ENCODE measurements around the gene TH.

Gene TH

DNA sequence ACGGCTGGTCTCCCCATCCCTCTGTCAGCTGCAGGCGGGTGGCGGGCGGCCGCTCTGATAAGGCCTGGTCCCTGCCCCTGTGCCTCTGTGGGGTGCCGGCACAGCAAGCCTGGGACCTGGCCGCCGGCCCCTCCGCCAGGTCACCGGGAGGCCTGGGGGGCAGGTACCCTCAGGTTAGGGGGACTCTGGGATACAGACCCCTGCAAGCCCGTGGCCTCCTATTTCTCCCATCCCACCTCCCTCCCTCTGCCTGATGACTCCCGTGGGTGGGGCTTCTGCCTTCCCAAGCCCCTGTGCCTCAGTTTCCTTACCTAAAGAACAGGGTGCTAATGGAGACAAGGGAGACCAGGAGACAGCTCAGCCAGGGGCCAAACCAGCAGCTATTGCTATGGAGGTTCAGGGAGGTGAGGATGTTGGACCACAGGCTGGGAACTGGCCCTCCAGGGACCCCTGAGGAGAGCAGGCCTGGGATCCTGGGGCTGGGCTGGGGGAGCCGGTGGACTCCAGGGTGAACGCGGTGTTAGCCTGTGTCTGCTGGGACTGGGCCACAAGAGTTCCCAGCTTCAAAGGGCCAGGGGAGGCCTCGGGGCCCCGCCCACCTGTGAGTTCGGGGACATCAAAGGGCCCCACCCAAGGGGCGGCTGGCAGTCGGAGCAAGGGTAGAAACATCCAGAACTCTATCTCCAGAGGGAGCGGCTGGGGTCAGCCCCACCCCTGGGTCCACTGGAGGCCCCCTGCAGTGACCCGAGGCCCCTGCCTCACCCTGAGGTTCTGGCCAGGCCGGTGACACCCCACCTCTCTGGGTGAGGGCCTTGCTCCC lies 32.0 kb upstream of the TH start:
- peaks cover 34% of the 10 kb centered on the region for H3K27me3 Mint-ChIP-seq

DNA sequence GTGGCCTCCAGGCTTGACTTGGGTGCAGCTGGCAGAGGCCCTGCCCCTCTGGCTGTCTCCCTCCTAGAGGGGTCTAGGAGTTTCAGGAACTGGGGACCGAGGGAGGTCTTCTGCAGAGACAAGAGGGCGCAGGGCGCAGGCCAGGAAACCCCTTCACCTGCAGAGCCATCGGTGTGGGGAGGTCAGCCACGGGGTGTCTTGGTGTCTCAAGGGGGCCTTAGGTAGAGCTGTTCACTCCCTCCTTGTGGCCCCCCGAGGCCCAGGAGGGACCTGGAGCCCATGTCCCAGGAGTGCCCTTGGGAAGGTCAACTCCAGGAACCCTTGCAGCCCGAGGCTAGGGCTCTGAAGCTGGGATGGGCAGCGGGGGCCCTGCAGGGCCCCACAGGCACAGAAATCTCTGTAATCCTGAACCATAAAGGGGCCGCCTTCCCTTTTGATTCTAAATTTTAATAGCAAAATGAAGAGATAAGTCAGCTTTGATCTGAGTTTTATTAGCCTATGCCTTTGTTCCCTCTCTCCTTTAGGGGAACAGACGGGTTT lies 31.4 kb upstream of the TH start:
- Mint-ChIP-seq H3K27me3 (peaks cover 32% of the 10 kb centered on the region), H3K4me1 (ENCODE audit: low read depth) (no peaks in the 10 kb centered on the region), H3K9me3 (peaks cover 6% of the 10 kb centered on the region), H3K4me3 (no peak overlapping the region), H3K36me3 (ENCODE audit: low read depth) (no peaks in the 10 kb centered on the region), H3K27ac (no peak overlapping the region)
- intact Hi-C loops (cut with micrococcal nuclease) = no loop called here

More for the DNA sequence above, 32.0 kb upstream of the TH start:
- no peaks in the 10 kb centered on the region for H3K4me1 Mint-ChIP-seq (ENCODE audit: low read depth)
- H3K27ac Mint-ChIP-seq = no peak overlapping the region
- peaks cover 6% of the 10 kb centered on the region for H3K9me3 Mint-ChIP-seq
- intact Hi-C loops (cut with micrococcal nuclease) = no loop called here
- H3K36me3 Mint-ChIP-seq (ENCODE audit: low read depth) = no peaks in the 10 kb centered on the region
- H3K4me3 Mint-ChIP-seq = no peak overlapping the region

DNA sequence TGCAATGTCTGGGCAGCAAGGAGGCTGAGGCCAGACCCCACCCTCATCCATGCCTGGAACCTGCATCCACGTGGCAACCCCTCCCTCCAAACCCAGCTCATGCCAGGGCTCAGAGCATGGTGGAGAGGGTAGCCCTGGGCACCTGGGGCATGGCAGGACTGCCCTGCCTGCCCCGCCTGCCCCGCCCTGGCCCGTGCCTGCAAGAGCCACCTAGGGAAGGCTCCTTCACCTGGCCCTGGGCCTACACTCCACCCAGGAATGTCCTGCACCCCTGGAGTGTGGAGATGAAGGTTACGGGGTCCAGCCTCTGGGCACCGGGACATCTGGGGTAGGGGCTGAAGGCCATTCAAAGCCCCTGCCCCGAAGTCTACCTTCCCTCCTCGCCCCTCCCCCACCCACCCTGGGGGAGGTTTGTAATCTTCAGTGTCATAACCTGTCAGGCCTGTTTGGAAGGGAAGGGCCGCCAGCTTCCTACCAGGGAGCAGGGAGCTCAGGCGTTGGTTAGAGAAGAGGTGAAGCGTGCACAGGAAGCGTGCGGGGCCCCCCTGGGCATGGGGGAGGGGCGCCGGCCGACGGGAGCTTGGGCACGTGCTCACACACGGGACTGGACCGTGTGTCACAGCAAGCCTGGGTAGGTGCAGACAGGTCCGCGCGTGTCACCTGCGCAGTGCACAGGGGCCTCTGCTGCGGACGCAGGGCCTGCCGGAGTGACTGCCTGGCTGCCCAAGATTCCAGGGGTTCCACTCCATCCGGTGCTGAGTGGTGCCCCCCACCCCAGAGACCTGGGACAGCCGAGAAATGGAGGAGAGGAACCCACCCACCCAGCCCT lies 30.7 kb upstream of the TH start:
- H3K4me3 Mint-ChIP-seq = no peak overlapping the region
- peaks cover 3% of the 10 kb centered on the region for H3K9me3 Mint-ChIP-seq
- peaks cover 27% of the 10 kb centered on the region for H3K27me3 Mint-ChIP-seq
- peaks cover under 1% of the 10 kb centered on the region for H3K4me1 Mint-ChIP-seq (ENCODE audit: low read depth)
- no peaks in the 10 kb centered on the region for H3K36me3 Mint-ChIP-seq (ENCODE audit: low read depth)
- intact Hi-C loops (cut with micrococcal nuclease) = no loop called here
- no peak overlapping the region for H3K27ac Mint-ChIP-seq

DNA sequence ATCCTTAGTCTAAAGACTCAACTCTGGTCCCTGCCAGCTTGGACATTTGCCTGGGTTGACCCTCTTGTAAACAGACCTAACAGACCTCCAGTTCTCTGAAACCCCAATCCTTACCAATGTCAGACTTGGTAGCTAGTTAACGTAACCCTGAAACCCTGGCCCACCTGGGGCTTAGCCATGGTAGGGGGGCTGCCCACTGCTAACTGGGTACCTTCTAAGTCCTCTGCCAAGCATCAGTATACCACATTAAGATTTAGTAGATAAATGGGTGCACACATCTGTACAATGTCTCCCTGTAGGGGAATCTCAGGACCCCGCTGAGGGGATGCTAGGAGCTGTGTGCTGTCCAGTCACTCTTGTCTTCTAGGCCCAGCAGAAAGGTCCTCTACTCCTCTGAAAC lies 29.9 kb upstream of the TH start:
- no peak overlapping the region for H3K27ac Mint-ChIP-seq
- H3K4me3 Mint-ChIP-seq = no peak overlapping the region
- H3K9me3 Mint-ChIP-seq = no peaks in the 10 kb centered on the region
- H3K27me3 Mint-ChIP-seq = peaks cover 31% of the 10 kb centered on the region
- intact Hi-C loops (cut with micrococcal nuclease) = no loop called here
- peaks cover 6% of the 10 kb centered on the region for H3K4me1 Mint-ChIP-seq (ENCODE audit: low read depth)
- H3K36me3 Mint-ChIP-seq (ENCODE audit: low read depth) = no peaks in the 10 kb centered on the region

DNA sequence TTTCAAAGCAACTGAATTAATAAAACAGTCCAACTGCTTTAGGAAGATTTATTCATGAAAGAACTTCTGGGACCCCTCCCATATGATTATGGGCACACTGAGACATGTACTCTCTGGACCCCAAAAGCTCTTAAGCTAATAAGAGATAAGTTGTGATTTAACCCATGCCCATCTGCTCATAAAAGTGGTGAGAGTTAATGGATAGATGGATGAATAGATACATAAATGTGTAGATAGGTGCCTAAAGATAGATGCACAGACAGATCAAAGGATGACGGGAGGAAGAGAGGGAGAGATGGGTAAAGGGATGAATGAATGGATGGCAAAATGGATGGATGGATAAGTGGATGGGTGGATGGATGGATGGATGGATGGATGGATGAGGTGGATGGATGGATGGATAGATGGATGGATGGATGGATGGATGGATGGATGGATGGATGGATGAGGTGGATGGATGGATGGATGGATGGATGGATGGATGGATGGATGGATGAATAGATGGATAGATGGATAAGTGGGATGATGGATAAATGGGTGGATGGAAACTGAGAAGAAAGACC lies 29.4 kb upstream of the TH start:
- no peaks in the 10 kb centered on the region for H3K9me3 Mint-ChIP-seq
- no peak overlapping the region for H3K4me3 Mint-ChIP-seq
- H3K27me3 Mint-ChIP-seq = peaks cover 33% of the 10 kb centered on the region
- intact Hi-C loops (cut with micrococcal nuclease) = no loop called here
- H3K36me3 Mint-ChIP-seq (ENCODE audit: low read depth) = no peaks in the 10 kb centered on the region
- H3K4me1 Mint-ChIP-seq (ENCODE audit: low read depth) = peaks cover 6% of the 10 kb centered on the region
- H3K27ac Mint-ChIP-seq = no peak overlapping the region

DNA sequence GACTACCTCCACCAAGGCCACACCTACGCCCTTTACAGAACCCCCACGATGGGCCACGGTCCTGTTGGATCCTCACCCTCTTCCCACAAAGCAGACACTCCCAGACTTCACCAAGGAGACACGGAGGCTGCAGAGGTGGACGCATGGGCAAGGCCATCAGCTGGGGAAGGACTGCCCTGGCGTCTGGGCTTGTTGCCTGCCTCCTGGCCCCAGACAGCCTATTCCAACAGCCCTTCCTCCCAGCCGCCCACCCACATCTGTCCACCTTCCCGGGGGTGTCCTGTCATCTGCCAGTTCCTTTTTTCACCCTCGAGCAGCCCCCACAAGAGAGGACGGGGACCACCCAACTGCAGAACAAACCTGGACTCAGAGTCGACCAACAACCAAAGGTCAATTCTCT lies 28.9 kb upstream of the TH start:
- peaks cover 6% of the 10 kb centered on the region for H3K4me1 Mint-ChIP-seq (ENCODE audit: low read depth)
- H3K4me3 Mint-ChIP-seq = no peak overlapping the region
- intact Hi-C loops (cut with micrococcal nuclease) = no loop called here
- peaks cover 37% of the 10 kb centered on the region for H3K27me3 Mint-ChIP-seq
- H3K36me3 Mint-ChIP-seq (ENCODE audit: low read depth) = no peaks in the 10 kb centered on the region
- H3K27ac Mint-ChIP-seq = no peak overlapping the region
- H3K9me3 Mint-ChIP-seq = no peaks in the 10 kb centered on the region

DNA sequence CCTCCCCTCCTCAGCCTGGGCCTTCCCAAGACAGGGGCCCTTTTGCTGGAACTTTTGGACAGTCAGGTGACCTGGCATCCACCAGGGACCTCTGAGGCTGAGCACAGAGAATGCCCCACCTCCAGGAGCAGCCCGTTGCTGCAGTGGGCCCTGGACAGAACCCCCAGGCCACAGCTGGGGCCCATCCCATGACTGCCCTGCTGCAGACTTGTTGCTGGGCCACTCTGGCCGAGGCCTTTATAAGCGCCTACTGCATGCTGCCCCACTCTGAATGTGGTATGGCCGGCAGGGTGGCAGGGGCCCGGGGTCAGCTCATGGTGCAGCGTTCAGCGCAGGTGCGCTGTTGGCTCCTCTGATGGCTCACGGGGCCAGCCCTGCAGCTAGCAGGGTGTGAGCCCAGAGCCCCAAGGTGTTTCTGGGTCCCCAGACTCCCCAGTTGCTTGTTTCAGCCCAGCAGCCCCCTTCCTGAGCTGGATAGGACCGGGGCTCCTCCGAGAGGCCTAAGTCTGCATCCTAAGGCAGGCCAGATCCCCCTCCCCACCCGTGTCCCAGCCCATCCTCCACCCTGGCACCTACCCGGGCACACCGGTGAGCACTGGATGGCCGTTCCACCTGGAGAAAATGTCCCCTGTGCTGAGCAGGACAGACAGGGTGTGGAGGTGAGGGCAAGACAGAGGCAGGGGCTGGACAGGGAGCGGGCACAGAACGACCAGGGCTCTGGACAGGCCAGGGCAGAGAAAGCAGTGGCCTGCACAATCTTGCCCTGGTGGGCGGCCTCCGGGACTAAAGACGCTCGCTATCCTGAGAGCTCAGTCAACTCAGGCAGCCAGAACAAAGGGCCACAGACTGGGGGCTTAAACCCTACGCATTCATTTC lies 28.1 kb upstream of the TH start:
- H3K4me3 Mint-ChIP-seq = no peak overlapping the region
- H3K27me3 Mint-ChIP-seq = peaks cover 34% of the 10 kb centered on the region
- H3K9me3 Mint-ChIP-seq = no peaks in the 10 kb centered on the region
- H3K36me3 Mint-ChIP-seq (ENCODE audit: low read depth) = no peaks in the 10 kb centered on the region
- no peak overlapping the region for H3K27ac Mint-ChIP-seq
- peaks cover 6% of the 10 kb centered on the region for H3K4me1 Mint-ChIP-seq (ENCODE audit: low read depth)
- intact Hi-C loops (cut with micrococcal nuclease) = loop anchor here (10.0 kb wide), 1 partner anchor 325 kb away; no protein-coding TSS in a partner anchor

DNA sequence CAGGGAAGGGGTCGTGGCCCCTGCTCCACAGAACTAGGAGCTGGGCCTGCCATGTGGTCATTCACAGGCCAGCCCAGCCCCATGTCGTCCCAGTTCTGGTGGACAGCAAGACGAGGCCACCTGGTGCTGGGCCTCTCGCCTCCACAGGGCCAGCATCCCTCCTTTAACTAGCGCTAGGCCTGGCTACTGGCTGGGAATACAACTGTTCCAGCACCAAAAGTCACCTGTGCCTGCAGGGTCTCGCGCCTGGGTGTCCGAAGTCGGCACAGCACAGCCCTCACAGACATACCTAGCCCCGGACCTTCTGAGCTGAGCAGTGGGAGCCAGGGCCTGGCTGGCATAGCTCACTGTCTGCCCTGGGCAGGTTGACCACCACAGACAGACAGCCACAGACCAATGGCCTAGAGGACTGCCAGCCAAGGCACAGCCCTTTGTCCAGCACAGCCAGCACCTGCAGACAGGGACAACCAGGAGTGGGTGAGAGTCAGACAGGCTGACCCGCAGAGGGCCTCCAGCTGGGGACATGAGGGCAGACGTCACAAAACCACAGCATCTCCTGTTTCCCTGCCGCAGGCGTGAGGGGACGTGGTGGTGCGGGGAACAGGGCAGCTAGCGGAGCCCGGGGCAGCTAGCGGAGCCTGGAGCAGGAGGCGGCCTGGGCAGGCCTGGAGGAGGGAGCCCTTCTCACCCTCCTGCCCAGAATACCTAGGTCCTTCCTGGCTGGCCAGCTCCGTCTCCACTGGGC lies 27.2 kb upstream of the TH start:
- Mint-ChIP-seq H3K27ac (no peak overlapping the region), H3K36me3 (ENCODE audit: low read depth) (no peaks in the 10 kb centered on the region), H3K4me3 (no peak overlapping the region), H3K27me3 (peaks cover 34% of the 10 kb centered on the region), H3K4me1 (ENCODE audit: low read depth) (peaks cover 6% of the 10 kb centered on the region), H3K9me3 (no peaks in the 10 kb centered on the region)
- intact Hi-C loops (cut with micrococcal nuclease) = loop anchor here (10.0 kb wide), 1 partner anchor 326 kb away; no protein-coding TSS in a partner anchor

DNA sequence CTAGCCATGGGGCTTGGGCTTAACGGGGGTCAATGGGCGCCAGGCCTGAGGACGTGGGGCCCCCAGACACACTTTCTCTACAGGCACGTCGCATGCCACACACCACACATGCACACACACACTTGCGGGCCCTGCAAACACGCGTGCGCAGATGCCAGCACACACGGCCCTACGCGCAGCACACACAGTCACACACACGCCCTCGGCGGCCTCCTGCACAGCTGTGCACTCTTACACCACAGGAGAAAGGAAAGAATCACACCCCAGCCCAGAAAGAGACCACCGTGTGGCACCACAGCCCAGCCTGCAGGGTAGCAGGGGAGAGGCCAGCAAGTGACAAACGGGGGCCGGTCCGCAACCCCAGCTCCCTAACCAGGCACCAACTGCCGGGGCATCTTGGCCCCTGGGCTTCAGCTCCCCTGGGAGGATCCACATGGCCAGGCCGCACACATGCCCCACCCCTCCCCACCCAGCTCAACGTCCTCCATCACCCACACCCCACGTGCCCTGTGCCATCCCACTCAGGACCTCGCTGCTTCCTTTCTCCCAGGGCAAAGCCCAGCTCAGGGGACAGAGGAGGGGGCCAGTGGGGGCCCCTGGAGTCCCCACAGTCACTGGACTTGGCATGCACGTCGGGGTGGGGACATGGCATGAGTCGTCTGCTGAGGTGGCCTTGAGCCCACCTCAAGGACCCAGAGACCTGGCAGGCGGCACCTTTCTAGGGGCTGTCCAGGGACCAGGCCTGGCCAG lies 26.3 kb upstream of the TH start:
- intact Hi-C loops (cut with micrococcal nuclease) = loop anchor here (1.0 to 10.0 kb wide), 3 partner anchors 96 to 327 kb away; no protein-coding TSS in a partner anchor

DNA sequence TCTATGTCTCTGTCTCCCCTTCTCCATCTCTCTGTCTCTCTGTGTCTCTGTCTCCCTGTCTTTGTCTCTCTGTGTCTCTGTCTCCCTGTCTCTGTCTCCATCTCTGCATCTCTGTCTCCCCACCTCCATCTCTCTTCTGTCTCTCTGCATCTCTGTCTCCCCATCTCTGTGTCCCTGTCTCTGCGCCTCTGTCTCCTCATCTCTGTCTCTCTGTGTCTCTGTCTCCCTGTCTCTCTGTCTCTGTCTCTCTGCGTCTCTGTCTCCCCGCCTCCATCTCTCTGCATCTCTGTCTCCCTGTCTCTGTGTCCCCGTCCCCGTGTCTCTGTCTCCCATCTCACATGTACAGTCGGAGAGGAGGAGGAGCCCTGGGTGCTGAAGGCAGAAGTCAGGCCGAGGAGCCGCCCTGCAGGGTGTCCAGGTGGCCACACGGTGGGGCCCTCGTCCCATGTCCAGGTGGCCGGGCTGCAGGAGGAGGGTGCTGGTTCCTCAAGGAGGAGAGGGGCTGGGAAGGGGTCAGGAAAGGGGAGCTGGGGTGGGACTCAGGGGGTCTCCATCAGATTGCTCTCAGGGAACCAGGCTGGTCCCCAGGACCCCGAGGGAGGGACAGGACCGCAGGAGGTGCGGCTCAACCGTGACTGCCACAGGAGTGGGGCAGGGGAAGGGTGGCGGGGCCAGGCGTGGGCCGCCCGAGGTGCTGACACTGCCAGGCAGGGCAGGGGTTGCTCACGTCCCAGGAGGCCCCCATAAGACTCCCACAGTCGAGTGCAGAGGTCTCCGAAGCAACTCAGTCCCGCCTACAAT lies 25.6 kb upstream of the TH start:
- peaks cover 31% of the 10 kb centered on the region for H3K27me3 Mint-ChIP-seq
- H3K4me1 Mint-ChIP-seq (ENCODE audit: low read depth) = peaks cover 6% of the 10 kb centered on the region
- H3K4me3 Mint-ChIP-seq = no peak overlapping the region
- peak overlapping the region; percentile 0 for H3K27ac Mint-ChIP-seq
- no peaks in the 10 kb centered on the region for H3K36me3 Mint-ChIP-seq (ENCODE audit: low read depth)
- no peaks in the 10 kb centered on the region for H3K9me3 Mint-ChIP-seq
- intact Hi-C loops (cut with micrococcal nuclease) = loop anchor here (1.0 to 10.0 kb wide), 3 partner anchors 97 to 328 kb away; no protein-coding TSS in a partner anchor

More for the DNA sequence above, 26.3 kb upstream of the TH start:
- no peak overlapping the region for H3K4me3 Mint-ChIP-seq
- no peaks in the 10 kb centered on the region for H3K9me3 Mint-ChIP-seq
- peaks cover 34% of the 10 kb centered on the region for H3K27me3 Mint-ChIP-seq
- peaks cover 6% of the 10 kb centered on the region for H3K4me1 Mint-ChIP-seq (ENCODE audit: low read depth)
- no peak overlapping the region for H3K27ac Mint-ChIP-seq
- H3K36me3 Mint-ChIP-seq (ENCODE audit: low read depth) = no peaks in the 10 kb centered on the region

DNA sequence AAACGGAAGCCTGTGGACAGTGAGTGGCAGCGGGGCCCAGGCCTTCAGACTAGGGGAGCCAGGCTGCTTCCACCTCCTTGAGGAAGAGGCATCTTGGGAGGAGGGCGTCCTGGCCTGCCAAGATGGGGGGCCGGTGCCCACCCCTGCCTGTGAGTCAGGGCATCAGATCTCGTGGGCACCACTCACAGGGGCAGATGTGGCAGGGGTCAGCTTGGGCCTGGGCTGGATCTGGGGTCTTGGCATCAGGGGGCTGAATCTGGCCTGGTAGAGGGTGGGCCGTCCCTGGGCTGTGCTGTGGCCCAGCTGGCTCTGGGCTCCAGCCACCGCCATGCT lies 24.1 kb upstream of the TH start:
- no peak overlapping the region for H3K4me3 Mint-ChIP-seq
- H3K27ac Mint-ChIP-seq = no peak overlapping the region
- no peaks in the 10 kb centered on the region for H3K9me3 Mint-ChIP-seq
- no peaks in the 10 kb centered on the region for H3K36me3 Mint-ChIP-seq (ENCODE audit: low read depth)
- peaks cover 29% of the 10 kb centered on the region for H3K27me3 Mint-ChIP-seq
- intact Hi-C loops (cut with micrococcal nuclease) = loop anchor here (2.0 to 10.0 kb wide), 2 partner anchors 223 to 329 kb away; no protein-coding TSS in a partner anchor
- peaks cover 12% of the 10 kb centered on the region for H3K4me1 Mint-ChIP-seq (ENCODE audit: low read depth)

All from dendritic cell treated with granulocyte-macrophage colony-stimulating factor and Interleukin-4, amounts not matched to agents 40 ng/mL and 50 ng/mL, for 4 days (primary cell).